Measurements from ENCODE around the gene CARS1. TPM values are rescaled to one million over a fixed set of nuclear protein-coding genes. Genes with fewer than 3 reads are reported as not detected.

Gene CARS1
- total RNA-seq, 1 donor from 2014 or later, result 35.7 TPM

DNA sequence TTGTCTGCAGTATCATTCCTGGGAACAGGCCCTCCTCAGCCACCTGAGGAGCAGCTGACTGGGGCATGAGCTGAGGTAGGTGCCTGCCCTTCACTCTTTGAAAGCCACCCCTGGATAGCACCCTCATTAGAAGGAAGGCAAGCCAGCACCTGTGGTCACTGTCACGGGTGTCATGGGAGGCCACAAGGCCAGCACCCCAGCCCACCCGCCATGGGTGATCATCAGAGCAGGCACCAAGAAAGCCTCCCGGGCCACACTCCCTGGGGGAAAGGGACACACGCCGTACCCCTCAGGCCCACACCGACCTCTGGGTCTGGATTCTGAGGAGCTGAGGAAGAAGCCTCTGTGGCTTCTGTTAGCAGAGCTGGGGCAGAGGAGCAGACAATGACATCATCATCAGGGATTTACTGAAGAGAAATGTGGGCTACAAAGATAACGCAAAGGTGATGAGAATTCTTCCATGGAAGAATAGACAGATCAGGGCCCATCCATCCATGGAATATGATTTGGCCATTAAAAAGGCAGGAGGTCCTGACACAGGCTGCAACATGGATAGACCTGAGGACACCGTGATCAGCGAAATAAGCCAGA, 48.4 kb downstream of the CARS1 start:
- no peak for DNase-seq

DNA sequence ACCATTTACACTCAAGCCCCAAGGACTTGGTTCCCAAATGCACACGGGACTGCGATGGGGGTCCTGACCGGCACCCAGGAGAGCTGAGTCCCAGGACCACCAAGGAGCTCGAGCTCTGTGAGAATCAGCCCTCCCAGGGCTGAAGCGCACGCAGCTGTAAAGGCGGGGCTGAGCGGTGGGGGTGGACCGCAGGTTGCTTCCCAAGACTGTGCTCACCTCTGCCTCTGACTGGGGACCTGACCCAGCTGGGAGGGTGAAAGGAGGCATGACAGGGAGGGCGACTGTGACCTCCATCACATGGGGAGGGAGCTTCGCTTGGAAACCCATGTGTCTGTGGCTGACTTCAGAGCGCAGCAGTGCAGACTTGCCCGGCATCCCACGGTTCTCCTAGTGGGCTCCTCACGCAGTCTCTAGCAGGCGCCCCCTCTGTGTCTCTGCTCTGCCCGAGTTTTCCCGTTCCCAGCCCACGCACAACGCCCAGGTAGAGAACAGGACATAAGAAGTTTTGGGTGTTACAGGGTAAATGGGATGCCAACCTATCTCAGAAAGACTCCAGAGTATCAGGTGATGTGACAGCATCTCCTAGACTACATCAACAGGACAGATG, 49.7 kb downstream of the CARS1 start:
- no peak for DNase-seq

GRCh38 chr11:3006505-3007260, 50.5 kb downstream of the CARS1 start:
- no peak for DNase-seq

GRCh38 chr11:3004481-3004880, 52.7 kb downstream of the CARS1 start:
- no peak for DNase-seq

- DNase-seq, result no peak
Measured at GRCh38 chr11:3003396-3004231, 53.6 kb downstream of the CARS1 start.

GRCh38 chr11:3002871-3003270, 54.4 kb downstream of the CARS1 start:
- no peak for DNase-seq

DNA sequence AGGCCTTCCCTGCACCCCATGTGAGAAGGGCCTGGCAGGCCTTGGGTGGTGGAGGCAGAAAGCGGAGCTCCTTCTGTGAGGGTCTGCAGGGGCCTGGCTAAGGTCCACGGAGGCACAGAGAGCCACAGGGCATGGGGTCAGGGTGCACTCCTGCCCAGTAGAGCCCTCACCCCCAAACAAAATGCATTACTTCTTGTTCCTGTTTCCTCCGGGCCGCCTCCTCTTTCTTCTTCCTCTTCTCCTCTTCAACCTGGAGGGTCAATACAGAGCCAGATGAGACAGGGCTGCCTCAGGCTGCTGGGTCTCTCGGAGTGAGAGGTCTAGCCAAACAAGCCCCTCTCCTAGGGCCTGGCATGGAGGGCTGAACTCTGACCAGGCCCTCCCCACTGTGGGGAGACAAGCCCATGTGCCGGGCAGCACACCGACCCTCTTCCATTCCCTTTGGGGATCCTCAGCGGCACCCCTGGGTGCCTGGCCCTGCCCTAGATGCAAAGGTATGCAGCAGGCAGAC, 54.8 kb downstream of the CARS1 start:
- DNase-seq, result no peak

GRCh38 chr11:3001496-3001895, 55.7 kb downstream of the CARS1 start:
- peak; percentile 59 for DNase-seq

- DNase-seq, result peak; percentile 92
Measured at GRCh38 chr11:3000032-3000961, 56.9 kb downstream of the CARS1 start.

DNA sequence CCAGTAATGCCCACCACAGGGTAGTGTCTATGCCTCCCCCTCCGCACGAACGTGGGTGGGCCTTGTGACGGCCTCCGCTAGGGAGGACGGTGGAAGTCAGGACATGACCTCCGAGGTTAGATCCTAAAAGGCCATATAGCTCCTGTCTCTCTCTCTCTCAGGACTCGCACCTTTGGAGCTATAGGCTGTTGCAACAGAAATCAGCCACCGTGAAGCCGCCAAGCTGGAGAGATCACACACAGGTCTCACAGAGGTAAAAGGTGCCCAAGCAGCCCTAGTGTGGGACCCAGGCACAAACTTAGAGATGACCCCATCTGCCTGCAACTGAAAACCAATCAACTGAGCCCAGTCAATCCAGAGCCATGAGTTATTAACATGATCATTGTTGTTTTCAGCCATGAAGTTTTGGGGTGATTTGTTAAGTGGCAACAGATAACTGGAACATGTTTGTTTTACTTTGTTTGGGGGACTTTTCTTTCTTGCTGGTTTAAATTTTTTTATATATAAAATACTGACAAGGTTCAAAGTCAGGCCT, 57.7 kb downstream of the CARS1 start:
- no peak for DNase-seq

GRCh38 chr11:2998073-2998850, 59.0 kb downstream of the CARS1 start:
- no peak for DNase-seq

GRCh38 chr11:2997406-2997805, 59.8 kb downstream of the CARS1 start:
- no peak for DNase-seq

DNA sequence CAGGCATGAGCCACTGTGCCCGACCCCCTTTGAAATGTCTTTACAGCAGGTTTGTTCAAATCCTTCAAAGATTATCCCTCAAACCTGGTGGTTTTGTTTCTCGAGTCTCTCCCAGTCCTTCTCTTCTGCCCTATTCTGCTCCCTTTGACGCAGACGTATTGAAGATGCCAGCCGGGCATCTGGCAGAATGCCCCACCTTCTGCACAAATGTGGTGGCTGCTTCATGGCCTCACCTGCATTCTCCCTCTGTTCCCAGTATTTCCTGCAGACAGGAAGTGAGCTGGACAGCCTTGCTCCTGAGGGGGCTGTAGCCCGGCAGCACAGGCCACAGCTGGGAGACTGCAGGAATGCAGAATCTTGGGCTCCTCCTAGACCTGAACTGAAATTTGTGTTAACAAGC, 60.2 kb downstream of the CARS1 start:
- DNase-seq, result no peak

- no peak for DNase-seq
Measured at GRCh38 chr11:2995893-2996554, 61.2 kb downstream of the CARS1 start.

DNA sequence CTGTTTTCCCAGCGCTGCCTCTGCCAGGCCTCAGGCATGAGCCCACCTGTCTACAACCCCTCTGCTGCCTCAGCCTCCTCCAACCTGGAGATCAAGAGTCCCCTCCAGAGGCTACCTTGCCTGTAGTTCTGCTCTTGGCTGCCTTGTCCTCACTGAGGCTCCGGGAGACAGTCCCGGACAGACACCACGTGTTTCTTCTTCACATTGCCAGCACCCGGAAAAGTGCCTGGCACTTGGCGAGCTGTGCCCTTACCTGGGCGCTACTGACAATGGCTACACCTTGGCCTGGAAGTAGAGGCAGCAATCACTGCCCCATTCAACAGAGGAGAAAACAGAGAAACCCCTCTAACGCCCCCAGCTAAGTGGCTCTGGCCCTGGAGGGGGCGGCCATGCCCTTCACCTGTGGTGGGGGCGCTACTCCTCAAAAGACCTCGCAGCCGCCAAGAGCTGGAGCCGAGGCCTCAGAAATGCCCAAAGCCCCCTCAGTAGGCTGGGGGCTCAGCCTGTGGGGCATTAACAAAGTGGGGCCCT, 62.1 kb downstream of the CARS1 start:
- DNase-seq, result no peak

DNA sequence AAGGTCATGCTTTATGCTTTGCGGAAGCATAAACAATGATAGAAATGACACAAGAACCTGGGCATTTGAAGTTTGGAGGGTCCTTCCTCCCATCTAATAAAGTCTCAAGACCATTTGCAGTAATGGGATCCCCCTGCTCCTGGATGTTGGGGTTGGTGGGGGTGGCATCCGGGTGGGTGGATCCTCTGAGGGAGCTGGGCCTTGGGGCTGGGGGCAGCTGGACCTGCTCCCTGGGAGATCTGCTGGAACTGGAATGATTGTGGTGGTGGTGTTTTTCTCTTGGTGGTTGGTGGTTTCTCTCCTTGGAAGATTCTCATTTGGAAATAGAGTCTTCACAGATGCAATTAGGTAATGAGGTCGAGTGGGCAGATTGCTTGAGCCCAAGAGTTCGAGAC, 62.9 kb downstream of the CARS1 start:
- no peak for DNase-seq

- DNase-seq, result no peak
Measured at GRCh38 chr11:2992997-2993325, 64.3 kb downstream of the CARS1 start.

- peak; percentile 88 for DNase-seq
Measured at GRCh38 chr11:2992234-2992996, 64.8 kb downstream of the CARS1 start, which contains the start of gene NAP1L4. Gene NAP1L4 (minus strand): TSS chr11:2992329. CDS start chr11:2979220, 13,109 bp downstream.
